Coronary artery (tissue), 2 donors: ENCODE measurements around the gene BMPER.

Source experiments
- DNase-seq: peaks from one replicate; pipeline ENCODE4 v3.0.0-alpha.2; 2017; ENCODE audit warnings: low spot score
- H3K27ac ChIP-seq, 2 donors: fragments of 200-600 bp; sonication (generic); one replicate each; pipeline ENCODE4 v1.5.1; 2016 to 2019
- H3K4me3 ChIP-seq: fragments of 200-600 bp; sonication (generic); 2 replicates; pipeline ENCODE4 v1.5.1; 2016; ENCODE audit warnings: mild to moderate bottlenecking, moderate library complexity
- TF ChIP-seq, protein P1 (sequence below): fragments of 200-600 bp; sonication (generic); IDR thresholded peaks from one replicate; pipeline ENCODE4 v1.5.1; 2019; ENCODE audit warnings: antibody characterized with exemption

BMPER gene

DNA sequence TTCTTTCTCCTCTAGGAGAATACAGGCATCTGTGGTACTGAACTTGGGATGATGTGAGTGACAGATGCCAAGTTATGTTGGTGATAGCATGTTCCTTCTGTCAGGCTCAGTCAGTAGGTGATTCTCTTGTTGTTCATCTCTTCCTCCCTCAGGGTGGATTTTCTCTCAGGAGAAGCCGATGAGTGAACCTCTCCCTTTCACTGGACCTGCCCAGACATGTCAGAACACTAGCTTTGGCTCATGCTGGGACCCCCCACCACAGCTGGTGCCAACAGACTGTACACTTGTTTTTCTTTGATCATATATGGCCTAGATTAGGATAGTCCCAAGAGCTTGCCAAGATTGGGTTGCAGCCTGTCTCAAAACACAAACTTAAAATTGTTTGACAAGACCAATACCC lies 129.4 kb downstream of the BMPER start:
- TF ChIP-seq, protein P1, sequence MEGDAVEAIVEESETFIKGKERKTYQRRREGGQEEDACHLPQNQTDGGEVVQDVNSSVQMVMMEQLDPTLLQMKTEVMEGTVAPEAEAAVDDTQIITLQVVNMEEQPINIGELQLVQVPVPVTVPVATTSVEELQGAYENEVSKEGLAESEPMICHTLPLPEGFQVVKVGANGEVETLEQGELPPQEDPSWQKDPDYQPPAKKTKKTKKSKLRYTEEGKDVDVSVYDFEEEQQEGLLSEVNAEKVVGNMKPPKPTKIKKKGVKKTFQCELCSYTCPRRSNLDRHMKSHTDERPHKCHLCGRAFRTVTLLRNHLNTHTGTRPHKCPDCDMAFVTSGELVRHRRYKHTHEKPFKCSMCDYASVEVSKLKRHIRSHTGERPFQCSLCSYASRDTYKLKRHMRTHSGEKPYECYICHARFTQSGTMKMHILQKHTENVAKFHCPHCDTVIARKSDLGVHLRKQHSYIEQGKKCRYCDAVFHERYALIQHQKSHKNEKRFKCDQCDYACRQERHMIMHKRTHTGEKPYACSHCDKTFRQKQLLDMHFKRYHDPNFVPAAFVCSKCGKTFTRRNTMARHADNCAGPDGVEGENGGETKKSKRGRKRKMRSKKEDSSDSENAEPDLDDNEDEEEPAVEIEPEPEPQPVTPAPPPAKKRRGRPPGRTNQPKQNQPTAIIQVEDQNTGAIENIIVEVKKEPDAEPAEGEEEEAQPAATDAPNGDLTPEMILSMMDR, result no peak
- DNase-seq, result no peak
- Histone ChIP-seq H3K4me3 (no peak overlapping the region), H3K27ac (no peak overlapping the region)

DNA sequence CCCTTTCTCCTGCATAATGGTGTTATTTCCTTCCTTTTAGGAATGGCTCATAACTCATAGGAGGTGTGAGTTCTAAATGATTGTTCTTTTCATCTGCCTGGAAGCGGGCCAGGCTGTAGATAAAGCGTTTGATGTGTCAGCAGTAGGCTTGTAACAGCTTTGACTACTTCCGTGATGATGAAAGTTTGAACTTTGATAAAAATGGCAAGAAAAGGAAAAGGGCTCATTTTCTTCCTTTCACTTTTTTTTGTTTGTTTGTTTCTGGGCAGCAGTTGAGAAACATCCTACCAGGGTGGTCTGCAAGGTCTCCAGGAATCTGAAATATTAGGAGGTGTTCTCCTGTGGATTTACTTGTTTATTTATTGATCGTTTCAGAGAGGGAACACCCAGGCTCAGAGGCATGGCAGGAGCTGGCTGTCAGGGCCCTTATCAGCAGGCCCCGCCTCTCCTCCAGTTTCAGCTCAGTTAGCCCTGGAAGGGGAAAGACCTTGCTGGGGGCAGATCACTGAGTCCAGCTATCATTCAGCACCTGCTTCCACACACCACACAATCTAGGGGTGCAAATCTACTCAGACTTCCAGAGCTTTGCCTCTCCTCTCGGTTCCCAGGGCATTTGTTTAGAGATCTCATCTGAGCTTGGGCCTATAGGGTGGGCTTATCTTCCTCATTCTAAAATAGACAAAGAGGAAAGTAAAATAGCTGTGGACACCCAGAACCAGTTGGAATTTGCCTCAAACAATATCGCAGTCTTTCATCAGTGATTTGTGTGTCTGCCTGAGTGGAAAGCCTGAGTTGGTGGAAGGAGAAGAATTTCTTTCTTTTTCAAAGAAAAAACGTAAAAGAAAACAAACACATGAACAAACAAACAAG lies 130.9 kb downstream of the BMPER start:
- TF ChIP-seq, protein P1, result no peak
- Histone ChIP-seq H3K4me3 (no peak overlapping the region), H3K27ac (no peak overlapping the region)
- no peak for DNase-seq

- Histone ChIP-seq H3K27ac (no peak overlapping the region), H3K4me3 (no peak overlapping the region)
- no peak for DNase-seq
- TF ChIP-seq, protein P1, result no peak
These were observed 131.8 kb downstream of the BMPER start for GRCh38 chr7:34036972-34037792.

GRCh38 chr7:34038816-34039470 lies 133.6 kb downstream of the BMPER start:
- no peak for DNase-seq
- no peak overlapping the region for H3K27ac ChIP-seq
- TF ChIP-seq, protein P1, result no peak

GRCh38 chr7:34041707-34042106 lies 136.4 kb downstream of the BMPER start:
- TF ChIP-seq, protein P1, result no peak
- Histone ChIP-seq H3K27ac (no peak overlapping the region), H3K4me3 (no peak overlapping the region)
- DNase-seq, result no peak

More at GRCh38 chr7:34038816-34039470, 133.6 kb downstream of the BMPER start:
- no peak overlapping the region for H3K4me3 ChIP-seq

- Histone ChIP-seq H3K27ac (no peak overlapping the region), H3K4me3 (no peak overlapping the region)
- DNase-seq, result no peak
- TF ChIP-seq, protein P1, result no peak
These were observed 137.1 kb downstream of the BMPER start for GRCh38 chr7:34042406-34042805.
